ENCODE measurements around the gene IFNGR2.

GRCh38 chr21:33421713-33422393 is 18.6 kb downstream of the IFNGR2 start:
- TF ChIP-seq CTCF (IDR thresholded peaks at IDR 0.05; ENCODE audit: extremely low read depth in 1 of 2, insufficient read depth in 1 of 2, low read depth in 1 of 2, low read length in 2 of 2) (no peak), FOS (IDR thresholded peaks at IDR 0.05; ENCODE audit: borderline replicate concordance, insufficient read depth, low read length) (no peak), JUN (IDR thresholded peaks at IDR 0.05; ENCODE audit: borderline replicate concordance, insufficient read depth, insufficient read length, low read depth) (no peak)

All from endothelial cell of umbilical vein (primary cell).